HepG2 (cell line): ENCODE results near the gene FUT6. TPM values are rescaled to one million over a fixed set of nuclear protein-coding genes. Genes with fewer than 3 reads are reported as not detected.

Experiments
- AHR ChIP-seq: IDR thresholded peaks from 2 replicates; pipeline ENCODE4 v1.6.1; 2018; ENCODE audit warnings: missing genetic modification reagents, missing compliant biosample characterization
- CEBPG ChIP-seq: IDR thresholded peaks from 2 replicates; pipeline ENCODE4 v1.6.1; 2016
- DNMT3B ChIP-seq: conservative IDR thresholded peaks from 2 replicates; pipeline ENCODE4 v1.6.1; 2016; ENCODE audit warnings: missing biosample characterization, control low read depth
- FOXJ3 ChIP-seq: sonication (generic); formaldehyde crosslinking; IDR thresholded peaks from 2 replicates; pipeline ENCODE4 v1.4.0; 2020; ENCODE audit warnings: missing genetic modification reagents, mild to moderate bottlenecking, borderline replicate concordance
- FOXM1 ChIP-seq: sonication (generic); formaldehyde crosslinking; IDR thresholded peaks from 2 replicates; pipeline ENCODE4 v1.5.0; 2020; ENCODE audit warnings: missing genetic modification reagents
- GATA4 ChIP-seq: sonication (generic); IDR thresholded peaks from 2 replicates; pipeline ENCODE4 v1.6.1; 2016; ENCODE audit warnings: antibody characterized with exemption, low read depth, borderline replicate concordance
- HIVEP1 ChIP-seq: sonication (generic); formaldehyde crosslinking; IDR thresholded peaks from 2 replicates; pipeline ENCODE4 v1.4.0; 2020; ENCODE audit warnings: mild to moderate bottlenecking, missing genetic modification reagents
- RARA ChIP-seq: IDR thresholded peaks from 2 replicates; pipeline ENCODE4 v1.6.1; 2016; ENCODE audit warnings: missing genetic modification reagents, missing compliant biosample characterization
- ZFP37 ChIP-seq: sonication (generic); formaldehyde crosslinking; IDR thresholded peaks from 2 replicates; pipeline ENCODE4 v1.4.0; 2020; ENCODE audit warnings: missing genetic modification reagents, borderline replicate concordance
- ZNF34 ChIP-seq: sonication (generic); formaldehyde crosslinking; IDR thresholded peaks from 2 replicates; pipeline ENCODE4 v1.4.0; 2020; ENCODE audit warnings: mild to moderate bottlenecking, missing genetic modification reagents, borderline replicate concordance
- ZNF768 ChIP-seq: sonication (generic); formaldehyde crosslinking; IDR thresholded peaks from 2 replicates; pipeline ENCODE4 v1.4.0; 2020; ENCODE audit warnings: missing genetic modification reagents
- ZNF777 ChIP-seq: sonication (generic); formaldehyde crosslinking; IDR thresholded peaks from 2 replicates; pipeline ENCODE4 v1.4.0; 2020; ENCODE audit warnings: missing genetic modification reagents
- ZNF782 ChIP-seq: sonication (generic); formaldehyde crosslinking; IDR thresholded peaks from 2 replicates; pipeline ENCODE4 v1.4.0; 2020; ENCODE audit warnings: missing genetic modification reagents, mild to moderate bottlenecking, borderline replicate concordance
- polyA plus RNA-seq, 8 experiments: library from polyadenylated mRNA; depleted of rRNA in 3 of 8; stranded (reverse) in 7 of 8; unstranded in 1 of 8; fragments of >200 nt; fragmentation: Illumina TruSeq in 4 of 8; extraction: Trizol in 4 of 8; gene quantifications; 2 replicates each; pipeline versions ENCODE4 v1.2.1 to v1.2.3, GENCODE V29; 2011 to 2016; ENCODE audit warnings: low read depth in 4 of 8, missing spikeins in 1 of 8, mixed read lengths in 1 of 8; ENCODE audit not compliant: insufficient read depth in 1 of 8
- total RNA-seq, 5 experiments: library from RNA; depleted of rRNA; stranded (reverse); fragments of >200 nt; fragmentation: Illumina TruSeq; extraction: Trizol; gene quantifications; 2 replicates each; pipeline ENCODE4 v1.2.3, GENCODE V29; 2016; ENCODE audit warnings: low read depth in 1 of 5
- TF ChIP-seq, protein P1 (sequence below): sonication (generic); formaldehyde crosslinking; IDR thresholded peaks from 2 replicates; pipeline ENCODE4 v1.4.0; 2020; ENCODE audit warnings: missing genetic modification reagents
- TF ChIP-seq, protein P2 (sequence below): sonication (generic); formaldehyde crosslinking; IDR thresholded peaks from 2 replicates; pipeline ENCODE4 v1.4.0; 2020; ENCODE audit warnings: missing genetic modification reagents
- TF ChIP-seq, protein P3 (sequence below), 2 experiments: fragments of 450-650 bp in 1 of 2; sonication (generic) in 1 of 2; formaldehyde crosslinking; IDR thresholded peaks; 2 replicates each; pipeline versions ENCODE4 v1.5.0 to v1.8.0; 2020 to 2022; ENCODE audit warnings: mild to moderate bottlenecking in 1 of 2, missing genetic modification reagents in 1 of 2
- TF ChIP-seq, protein P4 (sequence below): sonication (generic); formaldehyde crosslinking; IDR thresholded peaks from 2 replicates; pipeline ENCODE4 v1.4.0; 2020; ENCODE audit warnings: mild to moderate bottlenecking, missing genetic modification reagents

FUT6 gene
- total and polyA plus RNA-seq, 2 of the 13 experiments (the other 11 are each of a cell fraction or from before 2014, with no cell fraction given) = 8.2 to 27.7 TPM

DNA sequence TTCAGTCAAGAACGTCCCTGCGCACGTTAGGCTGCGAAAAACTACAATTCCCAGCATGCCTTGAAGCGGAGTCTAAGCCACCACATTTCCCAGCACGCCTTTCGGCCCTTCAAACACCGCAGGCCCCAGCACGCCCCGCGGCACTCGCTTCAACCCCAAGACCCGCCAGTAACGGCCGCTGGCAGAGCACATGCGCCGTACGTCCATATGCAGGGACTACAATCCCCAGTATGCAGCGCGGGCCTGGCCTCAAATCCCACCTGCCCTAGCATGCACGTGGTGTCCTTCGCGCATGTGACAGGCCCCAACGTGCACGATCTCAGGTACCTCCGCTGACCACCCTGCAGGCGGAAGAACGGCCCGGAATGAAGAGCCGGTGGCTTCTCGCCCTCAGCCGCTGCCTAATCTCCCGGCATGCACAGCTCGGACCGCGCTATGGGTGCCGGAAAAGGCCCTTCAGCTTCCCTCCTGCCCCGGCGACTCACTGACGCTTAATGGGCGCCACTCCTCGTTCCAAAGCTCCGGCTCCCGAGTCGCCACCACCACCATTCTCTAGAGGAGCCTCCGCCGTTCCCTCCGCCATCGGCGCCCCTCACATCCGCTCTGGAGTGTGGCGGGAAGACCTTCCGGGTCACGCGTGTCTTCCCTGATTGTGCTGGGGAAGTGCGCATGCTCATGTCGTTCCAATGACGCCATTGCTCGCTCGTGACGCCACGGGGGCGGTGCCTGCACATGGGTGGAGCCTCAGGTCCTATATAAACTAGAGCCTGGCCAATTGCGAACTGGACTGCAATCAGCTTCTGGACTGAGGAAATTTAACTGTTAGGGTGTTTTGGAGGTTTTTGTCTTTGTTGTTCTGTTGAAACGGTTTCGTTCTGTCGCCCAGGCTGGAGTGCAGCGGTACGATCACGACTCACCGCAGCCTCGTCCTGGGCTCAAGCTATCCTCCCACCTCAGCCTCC, 48.7 kb downstream of the FUT6 start, which contains the start of gene DUS3L (continued):
- TF ChIP-seq, protein P1, sequence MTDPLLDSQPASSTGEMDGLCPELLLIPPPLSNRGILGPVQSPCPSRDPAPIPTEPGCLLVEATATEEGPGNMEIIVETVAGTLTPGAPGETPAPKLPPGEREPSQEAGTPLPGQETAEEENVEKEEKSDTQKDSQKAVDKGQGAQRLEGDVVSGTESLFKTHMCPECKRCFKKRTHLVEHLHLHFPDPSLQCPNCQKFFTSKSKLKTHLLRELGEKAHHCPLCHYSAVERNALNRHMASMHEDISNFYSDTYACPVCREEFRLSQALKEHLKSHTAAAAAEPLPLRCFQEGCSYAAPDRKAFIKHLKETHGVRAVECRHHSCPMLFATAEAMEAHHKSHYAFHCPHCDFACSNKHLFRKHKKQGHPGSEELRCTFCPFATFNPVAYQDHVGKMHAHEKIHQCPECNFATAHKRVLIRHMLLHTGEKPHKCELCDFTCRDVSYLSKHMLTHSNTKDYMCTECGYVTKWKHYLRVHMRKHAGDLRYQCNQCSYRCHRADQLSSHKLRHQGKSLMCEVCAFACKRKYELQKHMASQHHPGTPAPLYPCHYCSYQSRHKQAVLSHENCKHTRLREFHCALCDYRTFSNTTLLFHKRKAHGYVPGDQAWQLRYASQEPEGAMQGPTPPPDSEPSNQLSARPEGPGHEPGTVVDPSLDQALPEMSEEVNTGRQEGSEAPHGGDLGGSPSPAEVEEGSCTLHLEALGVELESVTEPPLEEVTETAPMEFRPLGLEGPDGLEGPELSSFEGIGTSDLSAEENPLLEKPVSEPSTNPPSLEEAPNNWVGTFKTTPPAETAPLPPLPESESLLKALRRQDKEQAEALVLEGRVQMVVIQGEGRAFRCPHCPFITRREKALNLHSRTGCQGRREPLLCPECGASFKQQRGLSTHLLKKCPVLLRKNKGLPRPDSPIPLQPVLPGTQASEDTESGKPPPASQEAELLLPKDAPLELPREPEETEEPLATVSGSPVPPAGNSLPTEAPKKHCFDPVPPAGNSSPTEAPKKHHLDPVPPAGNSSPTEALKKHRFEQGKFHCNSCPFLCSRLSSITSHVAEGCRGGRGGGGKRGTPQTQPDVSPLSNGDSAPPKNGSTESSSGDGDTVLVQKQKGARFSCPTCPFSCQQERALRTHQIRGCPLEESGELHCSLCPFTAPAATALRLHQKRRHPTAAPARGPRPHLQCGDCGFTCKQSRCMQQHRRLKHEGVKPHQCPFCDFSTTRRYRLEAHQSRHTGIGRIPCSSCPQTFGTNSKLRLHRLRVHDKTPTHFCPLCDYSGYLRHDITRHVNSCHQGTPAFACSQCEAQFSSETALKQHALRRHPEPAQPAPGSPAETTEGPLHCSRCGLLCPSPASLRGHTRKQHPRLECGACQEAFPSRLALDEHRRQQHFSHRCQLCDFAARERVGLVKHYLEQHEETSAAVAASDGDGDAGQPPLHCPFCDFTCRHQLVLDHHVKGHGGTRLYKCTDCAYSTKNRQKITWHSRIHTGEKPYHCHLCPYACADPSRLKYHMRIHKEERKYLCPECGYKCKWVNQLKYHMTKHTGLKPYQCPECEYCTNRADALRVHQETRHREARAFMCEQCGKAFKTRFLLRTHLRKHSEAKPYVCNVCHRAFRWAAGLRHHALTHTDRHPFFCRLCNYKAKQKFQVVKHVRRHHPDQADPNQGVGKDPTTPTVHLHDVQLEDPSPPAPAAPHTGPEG (CRISPR knock-in tag) = no peak
- TF ChIP-seq FOXM1 (CRISPR knock-in tag) = 0 out of 2 replicates have a peak, but pooled peaks have one; percentile 27
- peak; percentile 30; the same call in 1 of the 2 replicates for TF ChIP-seq CEBPG (CRISPR knock-in tag)
- TF ChIP-seq, protein P2, sequence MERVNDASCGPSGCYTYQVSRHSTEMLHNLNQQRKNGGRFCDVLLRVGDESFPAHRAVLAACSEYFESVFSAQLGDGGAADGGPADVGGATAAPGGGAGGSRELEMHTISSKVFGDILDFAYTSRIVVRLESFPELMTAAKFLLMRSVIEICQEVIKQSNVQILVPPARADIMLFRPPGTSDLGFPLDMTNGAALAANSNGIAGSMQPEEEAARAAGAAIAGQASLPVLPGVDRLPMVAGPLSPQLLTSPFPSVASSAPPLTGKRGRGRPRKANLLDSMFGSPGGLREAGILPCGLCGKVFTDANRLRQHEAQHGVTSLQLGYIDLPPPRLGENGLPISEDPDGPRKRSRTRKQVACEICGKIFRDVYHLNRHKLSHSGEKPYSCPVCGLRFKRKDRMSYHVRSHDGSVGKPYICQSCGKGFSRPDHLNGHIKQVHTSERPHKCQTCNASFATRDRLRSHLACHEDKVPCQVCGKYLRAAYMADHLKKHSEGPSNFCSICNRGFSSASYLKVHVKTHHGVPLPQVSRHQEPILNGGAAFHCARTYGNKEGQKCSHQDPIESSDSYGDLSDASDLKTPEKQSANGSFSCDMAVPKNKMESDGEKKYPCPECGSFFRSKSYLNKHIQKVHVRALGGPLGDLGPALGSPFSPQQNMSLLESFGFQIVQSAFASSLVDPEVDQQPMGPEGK (CRISPR knock-in tag) = peak; percentile 16; the same call in 1 of the 2 replicates
- TF ChIP-seq, protein P3, sequence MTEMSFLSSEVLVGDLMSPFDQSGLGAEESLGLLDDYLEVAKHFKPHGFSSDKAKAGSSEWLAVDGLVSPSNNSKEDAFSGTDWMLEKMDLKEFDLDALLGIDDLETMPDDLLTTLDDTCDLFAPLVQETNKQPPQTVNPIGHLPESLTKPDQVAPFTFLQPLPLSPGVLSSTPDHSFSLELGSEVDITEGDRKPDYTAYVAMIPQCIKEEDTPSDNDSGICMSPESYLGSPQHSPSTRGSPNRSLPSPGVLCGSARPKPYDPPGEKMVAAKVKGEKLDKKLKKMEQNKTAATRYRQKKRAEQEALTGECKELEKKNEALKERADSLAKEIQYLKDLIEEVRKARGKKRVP (CRISPR knock-in tag; IDR thresholded peaks at IDR 0.05) = peak in 1 of 2 experiments; percentile 67; a peak in 1 of 4 replicates
- TF ChIP-seq ZFP37 (CRISPR knock-in tag) = no peak
- TF ChIP-seq DNMT3B (CRISPR knock-in tag) = no peak; the same call in 1 of the 2 replicates
- 0 out of 2 replicates have a peak, but pooled peaks have one; percentile 79 for TF ChIP-seq ZNF34 (CRISPR knock-in tag)
- peak; percentile 93; the same call in 1 of the 2 replicates for TF ChIP-seq AHR (CRISPR knock-in tag)
- TF ChIP-seq RARA (CRISPR knock-in tag) = peak; percentile 53
- peak; percentile 59; the same call in 1 of the 2 replicates for TF ChIP-seq ZNF768
- no peak for TF ChIP-seq FOXJ3 (CRISPR knock-in tag)
- TF ChIP-seq GATA4 = no peak; the same call in 1 of the 2 replicates
- 0 out of 2 replicates have a peak, but pooled peaks have one; percentile 77 for TF ChIP-seq ZNF782
- TF ChIP-seq, protein P4, sequence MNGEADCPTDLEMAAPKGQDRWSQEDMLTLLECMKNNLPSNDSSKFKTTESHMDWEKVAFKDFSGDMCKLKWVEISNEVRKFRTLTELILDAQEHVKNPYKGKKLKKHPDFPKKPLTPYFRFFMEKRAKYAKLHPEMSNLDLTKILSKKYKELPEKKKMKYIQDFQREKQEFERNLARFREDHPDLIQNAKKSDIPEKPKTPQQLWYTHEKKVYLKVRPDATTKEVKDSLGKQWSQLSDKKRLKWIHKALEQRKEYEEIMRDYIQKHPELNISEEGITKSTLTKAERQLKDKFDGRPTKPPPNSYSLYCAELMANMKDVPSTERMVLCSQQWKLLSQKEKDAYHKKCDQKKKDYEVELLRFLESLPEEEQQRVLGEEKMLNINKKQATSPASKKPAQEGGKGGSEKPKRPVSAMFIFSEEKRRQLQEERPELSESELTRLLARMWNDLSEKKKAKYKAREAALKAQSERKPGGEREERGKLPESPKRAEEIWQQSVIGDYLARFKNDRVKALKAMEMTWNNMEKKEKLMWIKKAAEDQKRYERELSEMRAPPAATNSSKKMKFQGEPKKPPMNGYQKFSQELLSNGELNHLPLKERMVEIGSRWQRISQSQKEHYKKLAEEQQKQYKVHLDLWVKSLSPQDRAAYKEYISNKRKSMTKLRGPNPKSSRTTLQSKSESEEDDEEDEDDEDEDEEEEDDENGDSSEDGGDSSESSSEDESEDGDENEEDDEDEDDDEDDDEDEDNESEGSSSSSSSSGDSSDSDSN (CRISPR knock-in tag) = peak; percentile 76
- TF ChIP-seq ZNF777 (CRISPR knock-in tag) = no peak
- peak; percentile 89 for TF ChIP-seq HIVEP1
